DND-41 (cell line): ENCODE data around the gene ADAMTS19.

Experiments used
- ATAC-seq: fragments of 200-7000 bp; cut with Tn5 transposase; 3 replicates; pipeline ENCODE4 v1.9.1; 2021; ENCODE audit warnings: low read depth; ENCODE audit not compliant: insufficient read depth
- DNase-seq: peaks from one replicate; pipeline ENCODE4 v3.0.0-alpha.2; 2020
- H2AFZ ChIP-seq: 2 replicates; pipeline ENCODE4 v1.6.0; 2012; ENCODE audit warnings: low read depth, low read length
- H3K27ac ChIP-seq: 2 replicates; pipeline ENCODE4 v1.5.1; 2012; ENCODE audit warnings: low read length, inconsistent platforms
- H3K27me3 ChIP-seq: fragments of 200-600 bp; sonication (generic); 2 replicates; pipeline ENCODE4 v1.6.0; 2012; ENCODE audit warnings: low read length, mild to moderate bottlenecking, inconsistent platforms; ENCODE audit not compliant: insufficient read depth, poor library complexity
- H3K36me3 ChIP-seq: 2 replicates; pipeline ENCODE4 v1.5.1; 2012; ENCODE audit warnings: low read length, inconsistent platforms; ENCODE audit not compliant: insufficient read depth
- H3K4me1 ChIP-seq: 2 replicates; pipeline ENCODE4 v1.5.1; 2012; ENCODE audit warnings: mild to moderate bottlenecking, low read length; ENCODE audit not compliant: insufficient read depth
- H3K4me2 ChIP-seq: 2 replicates; pipeline ENCODE4 v1.6.0; 2012; ENCODE audit warnings: mild to moderate bottlenecking, moderate library complexity, low read length, inconsistent platforms; ENCODE audit not compliant: insufficient read depth
- H3K4me3 ChIP-seq, 2 experiments: fragments of 200-600 bp in 1 of 2; shearing (Covaris generic) in 1 of 2; 2 replicates each; pipeline ENCODE4 v1.5.1; 2012 to 2016; ENCODE audit warnings: inconsistent platforms in 2 of 2, low read length in 2 of 2, mild to moderate bottlenecking in 2 of 2, low read depth in 1 of 2, moderate library complexity in 1 of 2
- H3K79me2 ChIP-seq: 2 replicates; pipeline ENCODE4 v1.6.0; 2012; ENCODE audit warnings: low read length, inconsistent platforms; ENCODE audit not compliant: insufficient read depth
- H3K9ac ChIP-seq: 2 replicates; pipeline ENCODE4 v1.6.0; 2012; ENCODE audit warnings: low read depth, mild to moderate bottlenecking, inconsistent platforms, low read length, moderate library complexity
- H3K9me3 ChIP-seq: 2 replicates; pipeline ENCODE4 v1.5.1; 2012; ENCODE audit warnings: low read length, moderate library complexity, mild to moderate bottlenecking, inconsistent platforms; ENCODE audit not compliant: insufficient read depth, severe bottlenecking
- H4K20me1 ChIP-seq: 2 replicates; pipeline ENCODE4 v1.6.0; 2012; ENCODE audit warnings: low read length; ENCODE audit not compliant: insufficient read depth
- CTCF ChIP-seq: IDR thresholded peaks from 2 replicates; pipeline ENCODE4 v1.5.1; 2012; ENCODE audit warnings: borderline replicate concordance, low read length, moderate library complexity, mild to moderate bottlenecking; ENCODE audit not compliant: poor library complexity, severe bottlenecking; ENCODE audit errors: extremely low read depth
- EZH2 ChIP-seq: IDR thresholded peaks from 3 replicates; pipeline ENCODE4 v1.6.1; 2012; ENCODE audit warnings: borderline replicate concordance, low read depth, mild to moderate bottlenecking, moderate library complexity, low read length, inconsistent platforms; ENCODE audit not compliant: severe bottlenecking

Gene ADAMTS19

GRCh38 chr5:129461711-129462332 is 1.7 kb downstream of the ADAMTS19 start:
- DNase-seq, result no peak
- H3K79me2 ChIP-seq, result no peaks in the 10 kb centered on the region
- ATAC-seq, result no peak
- H3K27me3 ChIP-seq, result no peaks in the 10 kb centered on the region
- H3K4me2 ChIP-seq, result no peak overlapping the region
- no peak overlapping the region for H3K4me3 ChIP-seq
- H3K27ac ChIP-seq, result no peak overlapping the region
- no peaks in the 10 kb centered on the region for H3K9me3 ChIP-seq
- no peak overlapping the region for H2AFZ ChIP-seq
- peaks cover 8% of the 10 kb centered on the region; the same call in 1 of the 2 replicates for H3K4me1 ChIP-seq
- no peak overlapping the region for H3K9ac ChIP-seq
- no peaks in the 10 kb centered on the region for H3K36me3 ChIP-seq
- TF ChIP-seq EZH2 (no peak), CTCF (no peak)
- no peaks in the 10 kb centered on the region for H4K20me1 ChIP-seq

GRCh38 chr5:129465776-129466344 is 5.8 kb downstream of the ADAMTS19 start:
- peak; percentile 22 for DNase-seq
- ATAC-seq, result peak; percentile 87
- H3K4me2 ChIP-seq, result peak overlapping the region; percentile 34; the same call in 1 of the 2 replicates
- H3K9ac ChIP-seq, result no peak overlapping the region
- H2AFZ ChIP-seq, result 0 out of 2 replicates have a peak overlapping the region, but pooled peaks have one; percentile 47
- H4K20me1 ChIP-seq, result no peaks in the 10 kb centered on the region
- H3K27ac ChIP-seq, result no peak overlapping the region
- no peaks in the 10 kb centered on the region for H3K36me3 ChIP-seq
- no peaks in the 10 kb centered on the region for H3K9me3 ChIP-seq
- no peaks in the 10 kb centered on the region for H3K79me2 ChIP-seq
- H3K27me3 ChIP-seq, result no peaks in the 10 kb centered on the region
- H3K4me1 ChIP-seq, result peaks cover 8% of the 10 kb centered on the region; the same call in 1 of the 2 replicates
- no peak for TF ChIP-seq CTCF
- no peak for TF ChIP-seq EZH2
- H3K4me3 ChIP-seq, result no peak overlapping the region

- no peak overlapping the region for H3K4me3 ChIP-seq
- H3K27ac ChIP-seq, result no peak overlapping the region
- no peak for DNase-seq
- no peaks in the 10 kb centered on the region for H3K27me3 ChIP-seq
- no peak overlapping the region for H2AFZ ChIP-seq
- ATAC-seq, result no peak
- H3K4me1 ChIP-seq, result no peaks in the 10 kb centered on the region
- no peaks in the 10 kb centered on the region for H4K20me1 ChIP-seq
- H3K4me2 ChIP-seq, result no peak overlapping the region
- no peaks in the 10 kb centered on the region for H3K79me2 ChIP-seq
- no peaks in the 10 kb centered on the region for H3K9me3 ChIP-seq
- no peak overlapping the region for H3K9ac ChIP-seq
- H3K36me3 ChIP-seq, result no peaks in the 10 kb centered on the region
- TF ChIP-seq CTCF (no peak), EZH2 (no peak)
Measured at GRCh38 chr5:129474544-129474943, 14.4 kb downstream of the ADAMTS19 start.
